HCEC 1CT (cell line): ENCODE results near the gene OR10G7.
A peak's percentile ranks its signal among the peaks of the same experiment; 100 is the strongest.

Experiments used
- DNase-seq: peaks from one replicate; pipeline ENCODE4 v3.0.0-alpha.2; 2017

OR10G7 gene, protein sequence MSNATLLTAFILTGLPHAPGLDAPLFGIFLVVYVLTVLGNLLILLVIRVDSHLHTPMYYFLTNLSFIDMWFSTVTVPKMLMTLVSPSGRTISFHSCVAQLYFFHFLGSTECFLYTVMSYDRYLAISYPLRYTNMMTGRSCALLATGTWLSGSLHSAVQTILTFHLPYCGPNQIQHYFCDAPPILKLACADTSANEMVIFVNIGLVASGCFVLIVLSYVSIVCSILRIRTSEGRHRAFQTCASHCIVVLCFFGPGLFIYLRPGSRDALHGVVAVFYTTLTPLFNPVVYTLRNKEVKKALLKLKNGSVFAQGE

DNA sequence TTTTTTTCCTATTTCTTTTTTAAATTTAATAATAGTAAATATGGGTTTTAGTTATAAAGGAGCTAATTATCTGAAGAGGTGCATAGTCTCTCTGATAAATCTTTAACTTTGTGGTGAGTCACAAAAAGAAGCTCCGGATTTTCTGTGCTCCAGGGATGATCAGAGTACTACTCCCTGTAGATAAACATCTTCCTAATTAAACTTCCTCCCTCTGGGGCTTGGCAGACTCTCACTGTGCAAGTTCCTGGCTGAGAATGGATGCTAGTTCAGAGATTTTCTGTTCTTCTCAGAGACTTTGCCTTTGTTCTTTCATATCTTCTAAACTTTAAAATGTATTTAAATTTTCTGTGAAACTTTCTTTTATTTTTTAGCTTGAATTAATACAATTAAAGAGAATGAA is at the start of gene OR10G7:
Gene OR10G7 (minus strand): TSS at position 72 of the 400 bp plus-strand sequence. CDS start 2,324 bp downstream, outside the sequence.
- no peak for DNase-seq

DNA sequence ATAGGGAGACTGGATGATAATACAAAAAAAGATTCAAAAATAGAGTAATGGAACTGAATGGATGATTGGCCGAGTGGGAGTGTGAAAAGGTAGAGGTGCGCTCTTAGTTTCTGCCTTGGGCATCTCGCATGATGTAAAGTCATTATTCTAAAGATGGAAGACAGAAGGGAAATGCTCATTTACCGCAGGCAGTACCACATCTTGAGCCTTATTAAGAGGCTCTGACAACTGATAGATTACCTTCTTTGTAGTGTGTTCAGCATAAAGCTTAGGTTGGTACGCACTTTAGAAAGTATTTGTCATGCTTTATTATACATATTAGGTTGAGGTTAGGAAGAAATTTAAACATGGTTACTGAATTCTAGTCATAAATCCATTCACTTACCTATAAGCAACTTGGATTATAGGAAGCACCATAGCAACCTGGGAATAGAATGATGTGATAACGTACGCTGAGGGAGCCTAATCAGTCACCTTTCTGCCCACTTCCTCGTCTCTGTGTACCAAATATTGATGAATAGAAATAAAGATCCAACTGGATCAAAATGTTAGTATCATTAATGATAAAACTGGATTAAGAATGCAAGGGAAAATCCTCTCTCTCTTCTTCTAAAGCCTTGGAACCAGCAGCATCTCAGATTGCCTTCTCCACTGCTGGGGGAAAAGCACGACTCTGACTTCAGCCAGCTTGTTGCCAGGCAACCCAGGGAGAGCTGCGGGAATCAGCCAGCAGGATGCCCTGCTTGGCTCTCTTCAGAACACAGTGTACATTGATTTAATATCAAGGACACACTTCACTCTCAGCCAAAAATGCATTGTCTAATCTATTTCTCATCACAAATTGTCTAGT is 45.1 kb upstream of the OR10G7 start:
- DNase-seq: no peak

GRCh38 chr11:124085583-124085982 is 44.5 kb upstream of the OR10G7 start:
- peak; percentile 40 for DNase-seq

DNA sequence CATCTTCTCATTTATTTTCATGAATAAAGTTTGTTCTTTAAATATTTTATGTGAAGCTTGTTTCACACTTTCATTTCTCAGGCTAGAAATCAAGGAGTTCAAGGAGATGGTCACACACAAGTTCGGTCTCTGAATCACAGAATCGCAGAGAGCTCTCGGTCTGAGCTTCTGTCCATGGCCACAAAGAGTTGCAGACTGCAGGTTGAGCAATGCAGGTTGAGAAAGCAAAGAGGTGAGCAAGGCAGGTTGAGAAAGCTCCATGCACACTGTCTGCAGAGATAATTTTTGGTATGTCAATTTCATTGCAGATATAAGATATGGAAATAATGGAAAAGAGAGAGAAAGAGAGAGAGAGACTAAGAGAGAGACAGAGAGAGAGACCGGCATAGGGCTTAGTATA is 41.2 kb upstream of the OR10G7 start:
- DNase-seq: no peak

DNA sequence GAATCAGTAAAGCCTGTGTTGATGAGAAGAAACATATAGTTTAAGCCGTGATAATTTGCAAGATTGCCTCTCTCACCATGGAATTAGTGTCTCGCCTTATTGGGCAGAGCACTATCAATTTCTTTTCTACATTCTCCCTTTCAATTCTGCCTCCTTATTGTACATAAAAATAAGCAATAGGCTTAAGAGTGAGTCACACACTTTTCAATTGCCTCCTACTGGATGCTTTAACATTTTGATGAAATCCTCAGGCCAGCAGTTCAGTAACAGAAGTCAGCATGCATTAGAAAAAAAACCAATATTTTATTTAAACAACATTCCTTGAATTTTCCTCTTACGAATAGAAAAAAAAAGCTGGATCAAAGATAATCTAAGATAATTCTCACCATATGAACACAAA is 40.4 kb upstream of the OR10G7 start:
- DNase-seq: no peak

- no peak for DNase-seq
These were observed 39.3 kb upstream of the OR10G7 start for GRCh38 chr11:124080327-124081001.

DNA sequence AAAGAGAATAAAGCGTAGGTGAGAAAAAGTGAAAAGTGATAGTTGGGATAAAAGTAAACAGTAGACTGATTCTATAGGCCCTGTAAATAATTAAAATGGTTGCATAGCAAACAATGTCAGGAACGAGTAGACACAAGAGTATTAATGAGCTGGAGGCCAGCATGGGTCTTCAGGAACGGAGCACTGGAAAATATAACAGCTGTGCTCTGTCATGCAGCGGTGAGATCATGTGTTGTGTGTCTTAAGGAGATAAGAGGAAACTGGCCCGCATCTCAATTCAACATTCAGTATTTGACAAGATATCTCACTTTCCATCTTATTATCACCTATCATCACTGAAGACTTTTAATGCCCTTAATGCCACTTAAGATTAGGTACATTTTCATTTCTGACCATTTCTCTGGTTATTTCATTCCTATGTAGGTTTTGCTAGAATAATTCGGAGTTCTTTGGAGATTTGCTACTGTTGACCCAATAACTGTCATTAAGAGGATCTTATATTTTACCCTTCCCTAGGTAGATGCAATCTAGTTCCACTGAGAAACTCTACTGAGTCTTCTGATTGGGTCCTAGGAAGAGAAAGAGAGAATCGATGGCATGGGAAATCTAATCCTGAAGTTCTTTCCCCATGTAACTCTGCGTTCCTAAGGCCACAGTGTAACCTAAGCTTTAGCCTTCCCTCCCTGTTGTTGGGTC is 38.7 kb upstream of the OR10G7 start:
- no peak for DNase-seq

DNA sequence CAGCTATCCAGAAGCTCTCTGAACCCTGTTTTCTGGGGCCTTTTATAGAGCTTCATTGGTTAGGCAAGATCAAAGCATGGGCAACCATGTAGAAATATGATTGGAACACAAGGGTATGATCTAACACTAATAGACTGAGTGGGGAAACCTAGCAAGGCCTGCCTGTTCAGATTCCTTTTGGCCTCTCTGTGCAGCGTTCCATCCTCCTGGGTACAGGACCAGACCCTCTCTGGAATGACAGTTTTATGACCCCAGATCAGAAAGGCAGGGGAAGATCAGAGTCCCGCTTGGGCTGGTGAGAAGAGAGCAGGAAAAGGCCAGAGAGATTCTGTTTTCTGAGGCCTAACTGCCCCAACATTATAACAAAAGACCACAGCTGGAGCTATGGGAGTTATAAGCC is 37.5 kb upstream of the OR10G7 start:
- DNase-seq: no peak

DNA sequence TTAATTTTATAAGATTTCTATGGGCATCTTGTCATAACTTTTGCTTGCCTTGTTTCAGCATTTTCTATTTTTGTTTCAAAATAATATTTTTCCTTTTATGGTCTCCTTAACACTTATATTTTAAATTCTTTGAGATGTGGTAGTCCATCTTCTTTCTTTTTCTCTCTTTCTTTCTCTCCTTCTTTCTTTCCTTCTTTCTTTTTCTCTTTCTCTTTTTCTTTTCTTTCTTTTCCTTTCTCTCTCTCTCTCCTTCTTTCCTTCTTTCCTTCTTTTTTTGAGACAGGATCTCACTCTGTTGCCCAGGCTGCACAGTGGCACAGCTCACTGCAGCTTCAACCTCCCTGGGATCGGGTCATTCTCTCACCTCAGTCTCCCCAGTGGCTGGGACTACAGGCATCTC is 36.1 kb upstream of the OR10G7 start:
- no peak for DNase-seq

DNA sequence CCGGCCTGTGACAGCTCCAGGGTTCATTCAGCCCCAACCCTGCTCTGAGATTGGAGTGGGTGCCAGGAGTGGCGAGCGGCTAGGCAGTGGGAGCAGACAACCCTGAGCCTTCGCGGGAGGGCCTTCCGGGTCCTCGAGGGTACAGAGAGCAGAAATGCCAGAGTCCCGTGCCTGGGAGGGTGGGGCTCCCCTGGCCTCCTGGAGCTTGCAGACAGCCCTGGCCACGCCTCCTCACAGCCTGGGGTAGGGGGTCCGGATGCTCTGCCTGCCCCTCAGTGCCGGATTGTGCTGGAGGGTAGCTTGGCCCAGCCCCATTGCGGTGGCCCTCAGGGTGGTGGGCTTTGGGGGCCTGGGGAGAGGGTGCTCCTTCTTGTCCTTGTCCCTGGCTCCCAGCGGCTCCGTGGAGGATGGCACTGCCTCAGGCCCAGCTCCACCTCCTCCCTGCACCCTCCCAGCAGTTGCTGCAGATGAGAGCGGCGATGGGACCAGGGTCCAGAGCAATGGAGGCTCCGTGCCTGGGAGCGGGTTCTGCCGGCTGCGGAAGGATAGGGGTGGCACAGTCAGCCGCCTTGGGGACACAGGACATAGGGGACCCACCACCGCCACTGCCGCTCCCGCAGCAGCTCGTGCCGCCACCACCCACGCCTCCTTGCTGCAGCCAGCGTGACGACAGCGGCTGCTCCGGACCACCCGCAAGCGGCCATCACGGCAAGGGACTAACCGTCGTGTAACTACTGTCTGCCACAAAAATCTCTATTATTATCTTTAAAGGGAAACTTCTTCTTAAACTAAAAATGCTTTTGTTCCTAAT is 34.9 kb upstream of the OR10G7 start:
- no peak for DNase-seq

DNA sequence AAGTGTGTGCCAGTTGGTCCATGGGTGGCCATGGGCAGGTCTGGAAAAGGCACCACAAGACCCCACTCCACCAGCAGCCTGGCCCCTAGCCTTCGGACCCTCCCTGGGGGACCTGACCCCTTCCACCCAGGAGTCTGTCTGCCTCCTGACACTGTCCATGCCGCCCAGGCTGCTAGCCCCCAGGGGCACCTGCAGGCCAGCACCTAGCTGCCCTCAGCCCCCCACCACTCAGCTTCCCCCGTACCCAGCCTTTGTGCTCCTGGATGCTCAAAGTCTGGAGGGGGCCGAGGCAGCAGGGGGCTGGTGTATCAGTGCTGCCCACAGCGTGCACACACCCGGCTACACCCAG is 34.3 kb upstream of the OR10G7 start:
- DNase-seq: no peak

GRCh38 chr11:124074554-124074953 is 33.4 kb upstream of the OR10G7 start:
- DNase-seq: no peak

GRCh38 chr11:124072147-124072546 is 31.0 kb upstream of the OR10G7 start:
- no peak for DNase-seq

DNA sequence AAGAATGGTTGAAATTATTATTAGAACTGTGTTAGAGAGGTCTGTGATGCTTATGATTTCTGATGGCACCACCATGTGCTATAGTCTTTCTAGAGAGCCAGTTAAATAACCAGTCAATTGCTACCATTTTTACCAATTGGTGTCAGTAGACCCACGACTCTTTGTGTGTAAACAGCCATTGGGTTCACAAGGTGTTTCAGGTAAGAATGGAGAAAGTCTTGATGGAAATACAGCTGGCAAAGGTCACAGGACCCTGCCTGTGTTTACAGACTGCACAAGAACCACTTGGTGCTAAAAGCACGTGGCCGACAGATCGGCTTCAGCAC is 30.5 kb upstream of the OR10G7 start:
- DNase-seq: no peak

- peak; percentile 58 for DNase-seq
These were observed 29.9 kb upstream of the OR10G7 start for GRCh38 chr11:124070915-124071622.

- DNase-seq: peak; percentile 75
These were observed 28.6 kb upstream of the OR10G7 start for GRCh38 chr11:124069429-124070401.

GRCh38 chr11:124068601-124069110 is 27.5 kb upstream of the OR10G7 start:
- no peak for DNase-seq

DNA sequence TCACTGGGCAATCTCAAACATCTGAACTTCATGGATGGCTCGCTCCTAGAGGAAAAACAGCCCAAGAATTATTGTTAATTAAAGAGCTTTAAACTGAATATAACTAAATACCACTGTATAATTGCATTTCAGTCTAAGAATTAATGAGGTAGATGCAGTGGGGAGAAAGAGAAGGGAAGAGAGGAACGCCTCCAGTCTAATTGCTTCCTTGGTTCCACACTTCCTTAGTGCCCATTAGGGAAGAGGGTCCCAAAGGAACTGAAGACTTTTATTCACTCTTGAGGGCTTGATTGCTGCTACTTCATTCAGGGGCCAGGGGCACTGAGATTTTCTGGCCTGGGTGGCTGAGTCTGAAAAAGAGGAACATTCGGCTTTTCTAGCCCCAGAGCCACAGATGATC is 11.8 kb upstream of the OR10G7 start:
- DNase-seq: no peak

DNA sequence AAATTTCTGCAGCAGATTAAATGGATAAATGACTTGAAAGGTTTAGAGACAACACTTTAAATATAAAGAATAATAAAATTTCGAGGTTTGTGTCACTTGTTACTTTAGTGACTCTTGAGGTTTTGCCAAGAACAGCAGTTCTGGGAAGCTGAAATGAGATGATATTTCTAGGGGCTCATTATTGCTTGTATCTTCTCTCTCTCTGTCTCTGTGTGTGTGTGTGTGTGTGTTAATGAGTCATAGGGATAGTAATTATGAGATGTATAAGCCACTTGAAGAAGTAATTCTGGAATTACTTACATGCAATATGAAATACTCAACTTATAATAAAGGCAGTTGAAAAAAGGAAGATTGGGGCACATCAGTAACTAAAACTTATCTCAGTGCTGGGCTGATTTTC is 9.6 kb upstream of the OR10G7 start:
- no peak for DNase-seq

DNA sequence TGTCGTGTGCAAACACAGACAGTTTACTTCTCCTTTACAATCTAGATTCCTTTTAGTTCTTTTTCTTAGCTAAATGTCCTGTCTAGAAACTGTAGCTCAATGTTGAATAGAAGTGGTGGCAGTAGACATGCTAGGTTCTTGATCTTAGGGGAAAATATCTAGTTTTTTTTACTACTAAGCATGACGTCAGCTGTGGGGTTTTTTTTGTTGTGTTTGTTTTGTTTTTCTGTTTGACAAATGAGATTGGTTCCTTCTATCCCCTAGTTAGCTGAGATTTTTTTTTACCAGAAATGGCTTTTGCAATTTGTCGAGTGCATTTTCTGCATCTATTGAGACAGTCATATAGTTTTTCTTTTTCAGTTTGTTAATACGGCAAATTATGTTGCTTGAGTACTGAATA is 2.3 kb upstream of the OR10G7 start:
- no peak for DNase-seq
